WTC11 (cell line): ENCODE measurements around the gene KRTAP26-1.

Experiments used
- ATF1 ChIP-seq: sonication (generic); formaldehyde crosslinking; IDR thresholded peaks from 2 replicates; pipeline ENCODE4 v1.8.1; 2023; ENCODE audit warnings: mild to moderate bottlenecking, moderate library complexity, missing genetic modification reagents
- ATF3 ChIP-seq: sonication (generic); formaldehyde crosslinking; conservative IDR thresholded peaks from 2 replicates; pipeline ENCODE4 v1.8.1; 2022; ENCODE audit warnings: mild to moderate bottlenecking, missing genetic modification reagents
- CREB1 ChIP-seq: sonication (generic); formaldehyde crosslinking; IDR thresholded peaks from 2 replicates; pipeline ENCODE4 v1.8.0; 2023; ENCODE audit warnings: mild to moderate bottlenecking, missing genetic modification reagents
- ESRRA ChIP-seq: sonication (generic); formaldehyde crosslinking; IDR thresholded peaks from 2 replicates; pipeline ENCODE4 v1.8.1; 2022; ENCODE audit warnings: mild to moderate bottlenecking, missing genetic modification reagents, borderline replicate concordance
- ZNF138 ChIP-seq: sonication (generic); formaldehyde crosslinking; conservative IDR thresholded peaks from 2 replicates; pipeline ENCODE4 v1.8.1; 2022; ENCODE audit warnings: mild to moderate bottlenecking, moderate library complexity, missing genetic modification reagents
- TF ChIP-seq, protein P1 (sequence below): sonication (generic); formaldehyde crosslinking; IDR thresholded peaks from 2 replicates; pipeline ENCODE4 v1.8.0; 2022; ENCODE audit warnings: mild to moderate bottlenecking, missing genetic modification reagents
- TF ChIP-seq, protein P2 (sequence below): sonication (generic); formaldehyde crosslinking; IDR thresholded peaks from 2 replicates; pipeline ENCODE4 v1.8.1; 2022; ENCODE audit warnings: low read depth, missing genetic modification reagents, borderline replicate concordance
- TF ChIP-seq, protein P3 (sequence below): sonication (generic); formaldehyde crosslinking; IDR thresholded peaks from 2 replicates; pipeline ENCODE4 v1.8.1; 2023; ENCODE audit warnings: mild to moderate bottlenecking, missing genetic modification reagents, moderate library complexity

GRCh38 chr21:30338717-30339116, 18.6 kb upstream of the KRTAP26-1 start:
- TF ChIP-seq ATF3 (CRISPR knock-in tag) (no peak), CREB1 (CRISPR knock-in tag) (no peak), ESRRA (CRISPR knock-in tag) (no peak), ZNF138 (CRISPR knock-in tag) (no peak), ATF1 (no peak)
- TF ChIP-seq, protein P1, sequence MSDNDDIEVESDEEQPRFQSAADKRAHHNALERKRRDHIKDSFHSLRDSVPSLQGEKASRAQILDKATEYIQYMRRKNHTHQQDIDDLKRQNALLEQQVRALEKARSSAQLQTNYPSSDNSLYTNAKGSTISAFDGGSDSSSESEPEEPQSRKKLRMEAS (CRISPR knock-in tag): no peak
- TF ChIP-seq, protein P2, sequence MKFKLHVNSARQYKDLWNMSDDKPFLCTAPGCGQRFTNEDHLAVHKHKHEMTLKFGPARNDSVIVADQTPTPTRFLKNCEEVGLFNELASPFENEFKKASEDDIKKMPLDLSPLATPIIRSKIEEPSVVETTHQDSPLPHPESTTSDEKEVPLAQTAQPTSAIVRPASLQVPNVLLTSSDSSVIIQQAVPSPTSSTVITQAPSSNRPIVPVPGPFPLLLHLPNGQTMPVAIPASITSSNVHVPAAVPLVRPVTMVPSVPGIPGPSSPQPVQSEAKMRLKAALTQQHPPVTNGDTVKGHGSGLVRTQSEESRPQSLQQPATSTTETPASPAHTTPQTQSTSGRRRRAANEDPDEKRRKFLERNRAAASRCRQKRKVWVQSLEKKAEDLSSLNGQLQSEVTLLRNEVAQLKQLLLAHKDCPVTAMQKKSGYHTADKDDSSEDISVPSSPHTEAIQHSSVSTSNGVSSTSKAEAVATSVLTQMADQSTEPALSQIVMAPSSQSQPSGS (CRISPR knock-in tag): no peak
- TF ChIP-seq, protein P3, sequence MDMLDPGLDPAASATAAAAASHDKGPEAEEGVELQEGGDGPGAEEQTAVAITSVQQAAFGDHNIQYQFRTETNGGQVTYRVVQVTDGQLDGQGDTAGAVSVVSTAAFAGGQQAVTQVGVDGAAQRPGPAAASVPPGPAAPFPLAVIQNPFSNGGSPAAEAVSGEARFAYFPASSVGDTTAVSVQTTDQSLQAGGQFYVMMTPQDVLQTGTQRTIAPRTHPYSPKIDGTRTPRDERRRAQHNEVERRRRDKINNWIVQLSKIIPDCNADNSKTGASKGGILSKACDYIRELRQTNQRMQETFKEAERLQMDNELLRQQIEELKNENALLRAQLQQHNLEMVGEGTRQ (CRISPR knock-in tag): no peak
